Activated CD4-positive, CD25-positive, alpha-beta regulatory T cell treated with anti-CD3 and anti-CD28 coated beads, Interleukin-2, amount 50 U/mL, for 72 hours (primary cell): ENCODE measurements around the gene SYNJ1.

Experiments
- DNase-seq: peaks from one replicate; pipeline ENCODE4 v3.0.0; 2021

Gene SYNJ1

DNA sequence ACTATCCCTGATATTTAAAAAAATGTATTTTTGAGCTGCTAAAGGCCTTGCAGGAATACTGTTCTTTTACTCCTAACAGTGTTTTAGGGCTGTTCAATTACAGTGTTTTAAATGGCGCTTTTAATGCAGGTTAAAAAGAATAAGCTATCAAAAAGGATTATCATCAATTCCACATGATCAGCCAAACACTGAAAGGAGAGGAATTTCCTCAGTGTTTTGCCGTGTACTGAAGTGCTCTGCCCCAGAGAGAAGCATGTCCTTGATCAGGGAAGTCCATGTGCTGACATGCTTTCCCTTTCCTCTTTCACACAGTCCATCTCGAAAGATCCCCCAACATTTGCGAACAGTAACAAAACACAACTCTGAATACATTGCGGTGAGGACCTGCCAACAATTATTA, 119.0 kb downstream of the SYNJ1 start:
- no peak for DNase-seq

DNA sequence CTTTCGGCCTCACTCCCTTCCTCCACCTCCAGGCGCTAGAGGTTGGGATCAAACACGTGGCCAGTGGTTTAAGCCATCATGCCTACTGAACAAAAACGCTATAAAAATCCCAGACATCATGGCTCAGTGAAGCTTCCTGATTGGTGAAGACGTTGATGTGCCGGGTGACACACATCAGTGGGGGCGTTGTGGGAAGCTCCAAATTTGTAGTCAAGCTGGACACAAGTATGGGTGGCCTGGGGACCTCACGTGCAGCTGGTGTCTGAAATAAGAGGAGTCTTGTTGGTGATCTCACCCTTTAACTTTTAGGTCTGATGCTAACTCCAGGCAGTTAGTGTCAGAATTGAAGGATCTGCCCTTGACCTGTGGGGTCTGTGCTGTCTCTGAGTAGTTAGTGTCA, 122.3 kb downstream of the SYNJ1 start:
- no peak for DNase-seq

DNA sequence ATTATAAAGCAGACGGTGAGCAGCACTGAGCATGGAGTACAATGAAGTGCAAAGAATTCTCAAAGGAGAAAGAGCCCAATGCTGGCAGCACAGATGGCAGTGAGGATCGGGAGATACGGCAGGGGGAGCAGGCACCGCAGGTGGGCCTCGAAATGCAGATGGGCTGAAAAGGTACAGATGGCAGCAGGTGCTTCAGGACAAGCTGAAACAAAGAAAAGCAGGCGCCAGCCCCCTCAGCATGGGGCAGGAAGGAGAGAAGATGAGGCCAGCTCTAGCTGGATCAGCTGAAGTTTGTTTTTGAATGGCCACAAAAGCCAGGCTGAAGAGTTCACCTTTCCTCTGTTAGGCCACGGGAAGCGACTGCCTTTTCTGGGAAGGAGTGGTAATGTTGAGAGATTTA, 123.3 kb downstream of the SYNJ1 start:
- DNase-seq = no peak

DNA sequence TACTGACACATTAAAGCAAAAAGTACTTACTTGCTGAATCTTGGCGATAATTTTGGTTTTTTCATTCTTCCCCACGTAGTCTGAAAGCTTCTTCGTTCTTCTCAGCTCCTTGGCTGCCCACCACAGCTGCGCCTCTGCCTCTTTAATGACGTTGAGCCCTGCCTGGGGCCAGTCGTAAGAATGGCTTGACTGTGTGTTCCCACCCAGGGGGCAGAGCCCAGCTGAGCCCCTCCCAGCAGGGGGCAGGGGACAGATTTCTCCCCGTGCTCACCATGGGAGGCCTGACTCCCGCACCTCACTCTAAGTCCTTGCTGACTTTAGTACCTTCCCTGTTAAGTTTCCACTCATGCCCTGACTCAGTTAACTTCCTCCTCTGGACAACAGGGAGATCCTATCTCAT, 124.7 kb downstream of the SYNJ1 start:
- no peak for DNase-seq

DNA sequence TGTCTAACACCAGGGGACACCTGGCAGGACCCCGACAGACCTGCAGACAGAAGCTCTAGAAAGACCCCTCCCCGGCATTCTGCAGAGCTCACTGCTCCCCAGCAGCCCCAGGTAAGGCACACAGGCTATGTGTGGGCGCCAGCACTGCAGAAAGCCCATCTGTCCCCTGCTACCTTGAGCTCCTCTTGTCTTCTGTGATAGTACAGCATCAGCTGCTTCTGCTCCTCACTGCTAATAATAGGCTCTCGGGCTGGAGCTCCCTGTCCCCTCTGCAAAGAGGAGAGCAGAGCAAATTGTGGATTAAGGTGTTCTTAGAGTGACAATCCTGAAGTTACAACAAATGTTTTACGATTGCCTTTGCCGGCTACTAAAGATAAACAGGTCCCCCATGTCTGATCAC, 125.7 kb downstream of the SYNJ1 start:
- DNase-seq = no peak

DNA sequence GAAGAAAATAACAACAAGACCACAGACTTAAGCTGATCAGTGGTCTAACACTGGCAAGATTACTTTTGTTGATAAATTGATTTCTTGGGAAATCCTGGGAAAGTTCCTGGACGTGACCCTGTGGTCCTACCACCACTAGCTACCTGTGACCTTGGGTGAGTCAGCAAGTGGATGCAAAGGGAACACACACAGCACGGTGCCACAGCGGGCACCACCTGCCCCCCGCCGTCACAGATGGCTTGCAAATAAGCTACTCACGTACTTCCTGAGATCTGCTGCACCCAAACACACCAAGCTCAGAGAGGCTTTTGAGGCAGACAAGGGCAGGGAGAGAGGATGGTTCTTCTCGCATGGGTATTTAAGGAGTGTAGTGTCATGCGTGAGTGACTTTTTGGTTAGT, 128.3 kb downstream of the SYNJ1 start:
- no peak for DNase-seq

DNA sequence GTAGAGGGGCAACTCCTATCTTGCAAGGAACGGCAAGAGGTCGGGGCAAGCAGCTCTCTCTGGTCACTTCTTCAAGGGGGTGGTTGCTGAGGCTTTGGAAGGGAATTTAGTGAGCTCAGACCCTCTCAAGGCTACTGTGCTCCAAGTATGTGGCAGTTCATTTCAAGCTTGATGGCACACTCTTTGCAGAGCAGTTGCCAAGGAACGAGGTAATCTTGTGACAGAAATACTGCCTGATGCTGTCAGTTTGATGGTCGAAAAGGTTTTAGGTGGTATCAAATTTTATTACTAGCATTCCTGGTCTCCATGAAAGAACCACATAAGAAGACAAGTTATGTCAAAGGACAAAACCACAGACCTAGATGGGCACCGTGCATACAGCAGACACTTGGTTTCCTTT, 128.7 kb downstream of the SYNJ1 start:
- DNase-seq = no peak

- DNase-seq = no peak
Observed at GRCh38 chr21:32597205-32597604, 130.6 kb downstream of the SYNJ1 start.

- DNase-seq = no peak
Observed at GRCh38 chr21:32595431-32595830, 132.4 kb downstream of the SYNJ1 start.

DNA sequence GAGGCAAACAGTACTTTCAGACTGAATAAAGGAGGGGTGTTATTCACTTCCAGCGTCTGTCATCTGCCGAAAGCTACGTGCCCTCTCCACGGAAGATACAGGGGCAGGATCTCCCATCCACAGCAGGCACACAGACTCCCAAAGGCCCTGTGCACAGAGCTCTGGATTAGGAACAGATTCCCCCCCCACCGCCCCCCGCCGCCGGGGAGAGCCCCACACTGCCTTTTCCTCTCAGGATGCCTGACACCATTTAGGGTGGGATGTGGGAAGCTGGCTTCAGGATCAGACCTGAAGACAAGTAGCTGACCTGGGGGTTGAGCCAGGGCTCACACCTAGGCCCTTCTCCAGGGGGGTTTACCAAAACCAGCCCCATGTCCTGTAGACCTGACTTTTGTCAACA, 134.1 kb downstream of the SYNJ1 start:
- DNase-seq = no peak

DNA sequence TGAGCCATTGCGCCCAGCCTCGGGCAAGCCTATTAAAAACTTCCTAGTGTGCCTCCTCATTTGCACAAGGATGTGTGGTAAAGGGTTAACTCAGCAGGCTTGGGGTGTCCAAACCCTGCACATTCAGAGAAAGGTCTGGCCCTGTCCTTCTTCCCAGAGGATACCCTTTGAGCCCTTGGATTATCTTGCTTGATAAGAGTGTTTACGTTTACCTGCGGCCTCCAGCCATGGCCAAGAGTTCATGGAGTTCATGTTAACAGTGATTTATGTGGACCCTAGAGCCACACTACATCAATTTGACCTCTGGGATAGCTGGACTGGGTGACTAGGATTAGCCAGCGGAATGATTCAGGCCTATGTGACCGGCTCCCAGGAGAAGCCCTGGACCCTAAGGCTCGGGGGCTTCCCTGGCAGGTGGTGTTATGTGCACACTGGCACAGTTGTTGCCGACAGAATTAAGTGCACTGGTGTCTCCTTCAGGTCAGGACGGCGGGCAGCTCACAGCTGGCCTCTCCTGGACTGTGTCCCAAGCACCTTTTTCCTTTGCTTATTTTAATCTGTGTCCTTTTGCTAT, 134.8 kb downstream of the SYNJ1 start:
- no peak for DNase-seq

GRCh38 chr21:32590130-32590529, 137.7 kb downstream of the SYNJ1 start:
- no peak for DNase-seq

DNA sequence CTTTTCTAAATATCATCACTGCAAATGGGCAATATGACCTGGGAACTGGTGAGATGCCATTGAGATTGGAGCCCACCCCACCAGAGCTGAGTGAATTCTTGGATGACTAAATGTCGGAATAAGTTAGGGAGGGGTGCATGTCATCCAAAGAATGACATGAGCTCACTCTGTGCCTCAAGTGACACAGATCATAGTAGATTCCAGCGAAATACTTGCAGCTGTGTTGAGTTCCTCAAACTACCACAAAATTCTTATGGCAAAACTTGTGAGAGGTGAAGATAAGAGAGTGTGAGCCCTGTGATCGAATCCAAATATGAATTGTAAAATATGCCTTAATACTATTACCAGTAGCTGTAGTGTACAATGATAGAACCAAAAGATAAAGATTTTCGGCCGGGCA, 140.2 kb downstream of the SYNJ1 start:
- no peak for DNase-seq

- DNase-seq = no peak
Observed at GRCh38 chr21:32587120-32587519, 140.7 kb downstream of the SYNJ1 start.

DNA sequence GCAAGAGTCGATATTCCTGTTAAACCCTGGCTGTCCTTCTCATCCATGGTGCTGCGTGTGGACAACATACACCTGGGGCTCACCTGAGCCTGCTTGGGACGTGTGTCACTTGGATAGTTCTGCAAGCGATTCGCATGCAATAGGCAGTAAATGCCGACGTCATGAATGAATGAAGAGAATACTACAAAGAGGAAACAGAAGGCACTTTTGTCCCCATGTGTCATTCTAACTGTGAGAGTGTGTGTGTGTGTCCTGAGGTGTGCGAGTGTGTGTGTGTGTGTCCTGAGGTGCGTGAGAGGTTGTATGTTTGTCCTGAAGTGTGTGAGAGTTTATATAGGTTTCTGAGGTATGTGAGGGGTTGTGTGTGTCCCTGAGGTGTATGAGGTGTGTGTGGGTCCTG, 141.8 kb downstream of the SYNJ1 start:
- no peak for DNase-seq

DNA sequence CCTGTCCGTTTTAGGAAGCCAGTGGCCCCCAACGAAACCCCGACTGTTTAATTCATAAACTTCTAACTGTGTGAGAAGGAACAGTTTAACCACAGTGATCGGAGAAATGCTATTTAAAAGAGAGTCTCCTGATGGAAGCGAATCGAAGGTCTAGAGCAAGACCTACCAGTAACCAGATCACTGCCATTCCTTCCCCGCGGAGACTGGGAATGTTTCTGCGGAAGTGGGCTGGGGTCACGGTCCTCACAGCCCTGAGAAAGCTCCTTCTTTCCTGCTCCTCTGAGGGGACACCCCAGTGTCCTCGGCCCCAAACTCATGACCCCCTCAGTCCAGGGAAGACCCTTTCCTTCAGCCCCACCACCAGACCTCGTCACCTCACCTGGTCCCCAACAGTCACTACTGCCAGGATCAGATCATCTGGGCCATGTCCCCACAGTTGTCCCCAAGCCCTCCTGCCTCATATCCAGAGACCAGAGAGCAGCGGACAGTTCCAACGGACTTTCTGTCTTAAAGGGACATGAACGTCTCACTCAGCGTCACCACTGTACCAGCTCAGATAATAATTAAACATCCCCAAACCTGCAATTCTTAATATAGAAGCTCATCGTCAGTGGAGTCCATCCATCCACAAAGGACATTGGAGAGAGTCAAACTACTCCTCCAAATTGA, 142.6 kb downstream of the SYNJ1 start, which contains the start of gene TCP10L:
Gene TCP10L, minus strand, starts transcription at position 482 of the 669 bp plus-strand sequence. CDS start 1,219 bp downstream, outside the sequence.
- DNase-seq = no peak

DNA sequence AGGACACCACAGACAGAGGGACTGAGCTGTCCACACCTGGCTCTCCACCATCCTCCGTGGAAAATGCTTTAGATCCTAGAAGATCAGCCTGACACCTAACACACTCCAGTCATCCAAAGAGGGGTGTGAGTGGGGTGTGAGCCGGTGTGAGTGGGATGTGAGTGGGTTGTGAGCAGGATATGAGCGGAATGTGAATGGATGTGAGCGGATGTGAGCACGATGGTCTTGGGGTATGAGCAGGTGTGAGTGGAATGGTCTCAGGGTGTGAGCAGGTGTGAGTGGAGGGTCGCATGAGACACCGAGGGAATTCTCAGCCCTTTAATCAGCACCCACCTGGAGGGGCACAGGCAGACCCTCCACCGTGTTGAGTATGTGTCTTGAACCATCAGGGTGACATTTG, 143.3 kb downstream of the SYNJ1 start:
- no peak for DNase-seq

DNA sequence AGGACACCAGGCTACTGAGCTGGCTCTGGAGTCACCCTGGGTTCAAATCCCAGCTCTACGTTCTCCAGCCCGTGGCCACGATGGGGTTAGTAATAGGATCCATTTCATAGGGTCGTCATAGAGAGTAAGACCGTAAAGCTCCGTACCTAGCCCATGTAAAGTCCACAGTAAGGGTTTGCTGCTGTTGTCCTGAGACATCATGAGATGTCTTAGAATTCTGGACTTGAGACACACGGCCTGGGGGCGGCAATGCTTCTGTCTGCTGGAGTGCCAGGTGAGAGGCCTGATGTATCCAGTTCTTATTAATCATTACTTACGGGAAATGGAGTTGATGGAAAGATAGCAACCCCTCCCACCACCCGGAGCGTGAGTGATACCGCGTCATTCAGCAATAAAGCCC, 146.1 kb downstream of the SYNJ1 start:
- DNase-seq = no peak

DNA sequence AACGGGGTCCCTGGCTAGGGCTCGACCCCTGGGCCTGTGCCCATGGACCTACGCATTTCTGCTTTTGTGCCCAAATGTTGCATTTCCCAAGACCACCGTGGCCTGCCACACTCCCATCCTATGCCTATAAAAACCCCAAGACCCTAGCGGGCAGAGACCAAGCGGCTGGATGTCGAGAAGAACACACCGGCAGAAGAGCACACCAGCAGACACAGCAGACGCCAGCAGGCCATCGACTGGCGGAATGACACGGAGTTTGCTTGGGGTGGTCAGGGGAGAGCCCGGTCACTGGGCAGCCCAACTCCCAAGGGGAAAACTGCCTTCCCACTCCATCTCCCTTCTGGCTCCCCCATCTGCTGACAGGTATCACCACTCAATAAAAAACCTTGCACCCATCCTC, 146.9 kb downstream of the SYNJ1 start:
- no peak for DNase-seq
